GM21390 (cell line): ENCODE results near the gene ACTRT3.
A peak's percentile ranks its signal among the peaks of the same experiment; 100 is the strongest.
"Not testable (repeated sequence)": the region's sequence is repeated elsewhere in the genome, so short reads cannot be mapped to it uniquely, and the experiment has no call there.

Experiments used
- ATAC-seq: cut with Tn5 transposase; IDR thresholded peaks from one replicate; pipeline ENCODE4 v1.9.1; 2021; ENCODE audit not compliant: unreplicated experiment

The ACTRT3 gene

GRCh38 chr3:169772897-169773816, 3.8 kb upstream of the ACTRT3 start, which contains the start of gene MYNN:
Gene MYNN (plus strand): TSS chr3:169773396. CDS start chr3:169774296, 900 bp downstream.
- peak; percentile 81 for ATAC-seq

- ATAC-seq = peak; percentile 16
Observed at GRCh38 chr3:169772305-169772896, 3.0 kb upstream of the ACTRT3 start.

GRCh38 chr3:169771497-169772304, 2.3 kb upstream of the ACTRT3 start:
- ATAC-seq = peak; percentile 15

GRCh38 chr3:169764882-169765612, 4.3 kb downstream of the ACTRT3 start, which contains the start of gene TERC:
Gene TERC (minus strand): TSS chr3:169765060.
- ATAC-seq = peak; percentile 70

GRCh38 chr3:169764312-169764881, 5.0 kb downstream of the ACTRT3 start:
- peak; percentile 41 for ATAC-seq

- no peak for ATAC-seq
Observed at GRCh38 chr3:169760479-169760878, 8.9 kb downstream of the ACTRT3 start.

GRCh38 chr3:169759256-169759655, 10.1 kb downstream of the ACTRT3 start:
- peak; percentile 45 for ATAC-seq

GRCh38 chr3:169758359-169758994, 10.9 kb downstream of the ACTRT3 start:
- ATAC-seq = no peak

- no peak for ATAC-seq
Observed at GRCh38 chr3:169755488-169755887, 13.9 kb downstream of the ACTRT3 start.

GRCh38 chr3:169754711-169755110, 14.7 kb downstream of the ACTRT3 start:
- no peak for ATAC-seq

- ATAC-seq = no peak
Observed at GRCh38 chr3:169751875-169752274, 17.5 kb downstream of the ACTRT3 start.

- no peak for ATAC-seq
Observed at GRCh38 chr3:169750665-169751064, 18.7 kb downstream of the ACTRT3 start.

GRCh38 chr3:169748670-169749069, 20.7 kb downstream of the ACTRT3 start:
- ATAC-seq = no peak

GRCh38 chr3:169746924-169747323, 22.4 kb downstream of the ACTRT3 start:
- ATAC-seq = no peak

GRCh38 chr3:169744366-169745054, 24.9 kb downstream of the ACTRT3 start:
- ATAC-seq = no peak

- no peak for ATAC-seq
Observed at GRCh38 chr3:169739067-169739466, 30.3 kb downstream of the ACTRT3 start.

GRCh38 chr3:169731857-169732256, 37.5 kb downstream of the ACTRT3 start:
- not testable (repeated sequence) for ATAC-seq

GRCh38 chr3:169722724-169723123, 46.6 kb downstream of the ACTRT3 start:
- ATAC-seq = no peak

GRCh38 chr3:169718415-169718814, 50.9 kb downstream of the ACTRT3 start:
- not testable (repeated sequence) for ATAC-seq
